Measurements from ENCODE around the gene AHRR.
"Not testable (repeated sequence)": the region's sequence is repeated elsewhere in the genome, so short reads cannot be mapped to it uniquely, and the experiment has no call there.

AHRR gene

GRCh38 chr5:478369-478981 lies 157.0 kb downstream of the AHRR start:
- DNase-seq = no peak

- no peak for DNase-seq
Observed at GRCh38 chr5:478982-479535, 157.5 kb downstream of the AHRR start.

GRCh38 chr5:479566-480319 lies 158.2 kb downstream of the AHRR start:
- no peak for DNase-seq

GRCh38 chr5:481347-481746 lies 159.8 kb downstream of the AHRR start:
- DNase-seq = no peak

GRCh38 chr5:482021-482420 lies 160.5 kb downstream of the AHRR start:
- DNase-seq = no peak

GRCh38 chr5:482506-482905 lies 161.0 kb downstream of the AHRR start:
- DNase-seq = no peak

GRCh38 chr5:483011-483410 lies 161.5 kb downstream of the AHRR start:
- no peak for DNase-seq

GRCh38 chr5:483434-484140 lies 162.1 kb downstream of the AHRR start:
- DNase-seq = no peak

- DNase-seq = no peak
Observed at GRCh38 chr5:484556-484955, 163.0 kb downstream of the AHRR start.

GRCh38 chr5:485113-485945 lies 163.8 kb downstream of the AHRR start:
- no peak for DNase-seq

GRCh38 chr5:485946-486491 lies 164.5 kb downstream of the AHRR start:
- no peak for DNase-seq

- DNase-seq = not testable (repeated sequence)
Observed at GRCh38 chr5:486597-486996, 165.1 kb downstream of the AHRR start.
